Left ventricle myocardium inferior (tissue), 1 donor: ENCODE data around the gene COL11A2. TPM values are rescaled to one million over a fixed set of nuclear protein-coding genes. Genes with fewer than 3 reads are reported as not detected.

Experiments
- DNase-seq: peaks from one replicate; pipeline ENCODE4 v3.0.0-alpha.2; 2020
- H3K27ac ChIP-seq: fragments of 200-600 bp; replicated peaks from 2 replicates; pipeline ENCODE4 v1.8.0; 2021
- H3K27me3 ChIP-seq: fragments of 200-600 bp; 2 replicates; pipeline ENCODE4 v1.8.0; 2021; ENCODE audit warnings: low read depth
- H3K36me3 ChIP-seq: fragments of 200-600 bp; 2 replicates; pipeline ENCODE4 v1.8.0; 2021
- H3K4me1 ChIP-seq: fragments of 200-600 bp; 2 replicates; pipeline ENCODE4 v1.8.0; 2021
- H3K4me3 ChIP-seq: fragments of 200-600 bp; 2 replicates; pipeline ENCODE4 v1.8.0; 2021; ENCODE audit warnings: mild to moderate bottlenecking, moderate library complexity
- H3K9me3 ChIP-seq: fragments of 200-600 bp; replicated peaks from 2 replicates; pipeline ENCODE4 v1.8.0; 2021
- CTCF ChIP-seq: fragments of 200-600 bp; IDR thresholded peaks from 2 replicates; pipeline ENCODE4 v1.8.0; 2021; ENCODE audit warnings: antibody characterized with exemption, mild to moderate bottlenecking, borderline replicate concordance
- intact Hi-C: fragments of 100-400 bp; cut with micrococcal nuclease; formaldehyde crosslinking; loops from one replicate; pipeline ENCODE4 v1.11.0; 2022
- total RNA-seq: library from RNA; stranded (reverse); fragmentation: NEBNext Ultra II Directional; extraction: Animal tissue kit (Norgen Biotek cat#: 25700); gene quantifications from one replicate; pipeline ENCODE4 v1.2.1, GENCODE V29; 2021
- donor health status: DM: no; HTN: yes; CAD: no; lungs with severe emphysema.

The COL11A2 gene
- total RNA-seq, 1 donor from 2014 or later: 1.3 TPM

GRCh38 chr6:33171016-33171879 lies 21.0 kb downstream of the COL11A2 start:
- intact Hi-C loops: no loop called here
- H3K4me3 ChIP-seq: no peak overlapping the region
- no peaks in the 10 kb centered on the region for H3K9me3 ChIP-seq
- no peaks in the 10 kb centered on the region for H3K36me3 ChIP-seq
- no peak for DNase-seq
- TF ChIP-seq CTCF: no peak
- no peaks in the 10 kb centered on the region for H3K27me3 ChIP-seq
- H3K27ac ChIP-seq: no peak overlapping the region
- H3K4me1 ChIP-seq: no peaks in the 10 kb centered on the region

- DNase-seq: no peak
- TF ChIP-seq CTCF: no peak
- H3K36me3 ChIP-seq: no peaks in the 10 kb centered on the region
- no peak overlapping the region for H3K4me3 ChIP-seq
- H3K27me3 ChIP-seq: no peaks in the 10 kb centered on the region
- no peaks in the 10 kb centered on the region for H3K9me3 ChIP-seq
- no peak overlapping the region for H3K27ac ChIP-seq
- intact Hi-C loops: no loop called here
- no peaks in the 10 kb centered on the region for H3K4me1 ChIP-seq
Observed at GRCh38 chr6:33170176-33171015, 21.9 kb downstream of the COL11A2 start.

GRCh38 chr6:33169291-33170175 lies 22.7 kb downstream of the COL11A2 start:
- Histone ChIP-seq H3K27ac (no peak overlapping the region), H3K4me1 (no peaks in the 10 kb centered on the region), H3K4me3 (no peak overlapping the region), H3K36me3 (no peaks in the 10 kb centered on the region), H3K9me3 (no peaks in the 10 kb centered on the region), H3K27me3 (no peaks in the 10 kb centered on the region)
- DNase-seq: no peak
- intact Hi-C loops: no loop called here
- TF ChIP-seq CTCF: no peak

- Histone ChIP-seq H3K36me3 (no peaks in the 10 kb centered on the region), H3K27me3 (no peaks in the 10 kb centered on the region), H3K4me3 (no peak overlapping the region), H3K27ac (no peak overlapping the region), H3K4me1 (no peaks in the 10 kb centered on the region), H3K9me3 (no peaks in the 10 kb centered on the region)
- intact Hi-C loops: no loop called here
- TF ChIP-seq CTCF: no peak
- DNase-seq: no peak
Observed at GRCh38 chr6:33168639-33169038, 23.6 kb downstream of the COL11A2 start.

- intact Hi-C loops: no loop called here
- no peak for TF ChIP-seq CTCF
- Histone ChIP-seq H3K4me3 (no peak overlapping the region), H3K4me1 (no peaks in the 10 kb centered on the region), H3K27me3 (no peaks in the 10 kb centered on the region), H3K36me3 (no peaks in the 10 kb centered on the region), H3K27ac (no peak overlapping the region), H3K9me3 (no peaks in the 10 kb centered on the region)
- DNase-seq: no peak
Observed at GRCh38 chr6:33168284-33168601, 24.0 kb downstream of the COL11A2 start.
